ENCODE measurements around the gene SNTG2. TPM values are rescaled to one million over a fixed set of nuclear protein-coding genes. Genes with fewer than 3 reads are reported as not detected.

SNTG2 gene
- total RNA-seq, 4 donors from 2014 or later, result 1.9 to 14.0 (median 6.7) TPM

DNA sequence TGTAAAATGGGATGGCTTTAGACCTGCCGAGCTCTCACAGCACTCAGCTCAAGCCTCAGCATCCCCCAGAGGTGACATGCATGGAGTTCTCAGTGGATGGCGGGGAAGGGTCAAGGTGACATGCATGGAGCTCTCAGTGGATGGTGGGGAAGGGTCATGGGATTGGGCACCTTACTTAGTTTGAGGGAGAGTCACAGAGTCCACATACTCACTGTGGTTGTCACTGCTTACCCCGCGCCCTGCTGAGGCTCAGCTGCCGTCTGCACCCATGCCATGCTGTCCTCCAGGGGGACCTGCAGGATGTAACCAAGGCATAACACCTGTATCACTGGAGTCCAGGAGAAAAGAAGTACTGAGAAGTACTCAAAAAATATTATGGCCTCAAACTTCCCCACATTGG is 350.4 kb downstream of the SNTG2 start:
- no peak for DNase-seq (ENCODE audit: low spot score)

DNA sequence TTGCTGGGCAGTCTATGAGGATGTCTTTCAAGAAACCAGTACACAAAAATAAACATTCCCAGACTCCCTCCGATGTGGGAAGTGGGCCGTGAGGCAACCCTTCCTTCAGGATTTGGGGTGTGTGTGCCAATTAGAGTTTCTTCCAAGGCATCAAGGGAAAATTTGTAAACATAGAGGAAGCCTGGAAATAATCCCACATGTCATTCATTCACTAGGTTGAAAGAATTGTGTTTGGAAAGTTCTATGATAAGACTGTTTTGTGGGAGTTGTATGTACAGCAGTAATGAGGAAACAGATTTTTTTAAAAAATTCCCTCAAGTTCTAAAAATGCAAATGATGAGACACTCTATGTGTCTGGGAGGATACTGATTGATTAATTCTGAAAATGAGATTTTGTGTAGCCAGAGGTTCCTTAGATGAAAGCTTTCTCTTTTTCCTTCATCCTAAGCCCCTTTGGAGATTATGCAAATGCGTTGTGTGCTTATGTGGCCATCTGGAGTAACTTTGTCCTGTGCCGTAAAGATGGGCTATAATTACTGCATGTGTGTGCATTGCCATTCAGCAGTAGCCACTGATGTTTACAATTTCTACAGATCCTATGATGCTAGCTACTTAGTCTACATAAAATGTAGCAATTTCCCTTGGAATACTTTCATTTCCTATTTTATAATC is 354.8 kb downstream of the SNTG2 start:
- no peak for ATAC-seq (ENCODE audit: low FRiP score)
- TF ChIP-seq, protein P1, sequence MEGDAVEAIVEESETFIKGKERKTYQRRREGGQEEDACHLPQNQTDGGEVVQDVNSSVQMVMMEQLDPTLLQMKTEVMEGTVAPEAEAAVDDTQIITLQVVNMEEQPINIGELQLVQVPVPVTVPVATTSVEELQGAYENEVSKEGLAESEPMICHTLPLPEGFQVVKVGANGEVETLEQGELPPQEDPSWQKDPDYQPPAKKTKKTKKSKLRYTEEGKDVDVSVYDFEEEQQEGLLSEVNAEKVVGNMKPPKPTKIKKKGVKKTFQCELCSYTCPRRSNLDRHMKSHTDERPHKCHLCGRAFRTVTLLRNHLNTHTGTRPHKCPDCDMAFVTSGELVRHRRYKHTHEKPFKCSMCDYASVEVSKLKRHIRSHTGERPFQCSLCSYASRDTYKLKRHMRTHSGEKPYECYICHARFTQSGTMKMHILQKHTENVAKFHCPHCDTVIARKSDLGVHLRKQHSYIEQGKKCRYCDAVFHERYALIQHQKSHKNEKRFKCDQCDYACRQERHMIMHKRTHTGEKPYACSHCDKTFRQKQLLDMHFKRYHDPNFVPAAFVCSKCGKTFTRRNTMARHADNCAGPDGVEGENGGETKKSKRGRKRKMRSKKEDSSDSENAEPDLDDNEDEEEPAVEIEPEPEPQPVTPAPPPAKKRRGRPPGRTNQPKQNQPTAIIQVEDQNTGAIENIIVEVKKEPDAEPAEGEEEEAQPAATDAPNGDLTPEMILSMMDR (IDR thresholded peaks at IDR 0.05), result no peak
- DNase-seq (ENCODE audit: low spot score), result no peak

More for the DNA sequence above, 350.4 kb downstream of the SNTG2 start:
- no peak for ATAC-seq (ENCODE audit: low FRiP score)
- TF ChIP-seq, protein P1 (IDR thresholded peaks at IDR 0.05), result no peak

DNA sequence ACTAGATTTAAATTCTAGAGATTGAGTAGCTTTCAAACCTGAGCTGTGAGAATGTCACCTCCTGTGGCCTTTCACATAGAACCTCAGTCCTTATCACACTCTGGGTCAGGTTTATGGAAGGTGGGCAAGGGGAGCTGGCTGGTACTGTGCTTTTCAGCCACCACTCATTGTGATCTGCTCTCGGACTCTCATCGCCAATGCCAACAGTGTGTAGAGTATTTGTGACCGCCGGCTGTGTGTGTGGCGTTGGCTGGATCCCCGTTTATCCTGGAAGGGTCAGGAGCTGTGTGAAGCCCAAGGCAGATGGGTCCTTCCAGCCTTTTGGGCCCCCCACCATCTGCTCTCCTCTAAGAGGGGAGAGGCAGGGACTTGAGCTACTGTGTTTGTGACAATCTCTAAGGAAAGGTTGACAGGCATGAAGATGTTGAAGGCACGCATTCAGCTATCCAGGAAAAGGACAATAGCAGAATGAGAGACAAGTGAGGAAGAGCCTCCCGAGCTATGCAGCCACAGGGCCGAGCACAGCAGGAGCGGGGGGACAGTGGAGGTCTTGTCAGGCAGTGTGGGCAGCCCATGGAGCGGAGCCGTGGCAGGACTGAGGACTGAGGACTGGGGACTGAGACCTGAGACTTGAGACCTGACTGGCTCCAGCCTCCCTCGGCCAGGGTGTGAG is 355.5 kb downstream of the SNTG2 start:
- no peak for DNase-seq (ENCODE audit: low spot score)
- no peak for ATAC-seq (ENCODE audit: low FRiP score)
- TF ChIP-seq, protein P1 (IDR thresholded peaks at IDR 0.05), result no peak

DNA sequence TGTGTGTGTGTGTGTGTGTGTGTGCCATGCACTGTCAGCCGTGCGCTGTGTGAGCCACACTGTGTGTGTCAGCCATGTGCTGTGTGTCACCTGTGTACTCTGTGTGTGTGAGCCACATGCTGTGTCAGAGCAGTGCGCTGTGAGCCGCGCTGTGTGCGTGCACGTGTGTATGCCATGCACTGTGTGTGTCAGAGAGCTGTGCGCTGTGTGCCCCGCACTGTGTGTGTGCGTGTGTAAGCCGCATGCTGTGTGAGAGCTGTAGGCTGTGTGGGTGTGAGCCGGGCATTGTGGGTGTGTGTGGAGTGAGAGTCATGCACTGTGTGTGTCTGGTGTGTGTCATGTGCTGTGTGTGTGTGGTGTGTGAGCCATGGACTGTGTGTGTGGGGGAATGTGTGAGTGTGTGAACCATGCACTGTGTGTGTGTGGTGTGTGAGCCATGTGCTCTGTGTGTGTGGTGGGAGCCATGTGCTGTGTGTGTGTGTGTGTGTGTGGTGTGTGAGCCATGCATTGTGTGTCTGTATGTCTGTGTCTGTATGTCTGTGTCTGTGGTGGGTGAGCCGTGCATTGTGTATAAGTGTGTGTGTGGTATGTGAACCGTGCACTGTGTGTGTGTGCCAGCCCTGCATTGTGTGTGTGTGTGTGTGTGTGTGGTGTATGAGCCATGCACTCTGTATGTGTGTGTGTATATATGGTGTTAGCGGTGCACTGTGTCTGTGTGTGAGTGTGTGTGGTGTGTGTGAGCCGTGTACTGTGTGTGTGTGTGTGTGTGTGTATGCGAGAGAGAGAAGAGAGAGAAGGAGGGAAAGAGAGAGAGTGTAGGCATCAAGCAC is 356.3 kb downstream of the SNTG2 start:
- no peak for DNase-seq (ENCODE audit: low spot score)
- ATAC-seq (ENCODE audit: low FRiP score), result no peak
- TF ChIP-seq, protein P1 (IDR thresholded peaks at IDR 0.05), result no peak

DNA sequence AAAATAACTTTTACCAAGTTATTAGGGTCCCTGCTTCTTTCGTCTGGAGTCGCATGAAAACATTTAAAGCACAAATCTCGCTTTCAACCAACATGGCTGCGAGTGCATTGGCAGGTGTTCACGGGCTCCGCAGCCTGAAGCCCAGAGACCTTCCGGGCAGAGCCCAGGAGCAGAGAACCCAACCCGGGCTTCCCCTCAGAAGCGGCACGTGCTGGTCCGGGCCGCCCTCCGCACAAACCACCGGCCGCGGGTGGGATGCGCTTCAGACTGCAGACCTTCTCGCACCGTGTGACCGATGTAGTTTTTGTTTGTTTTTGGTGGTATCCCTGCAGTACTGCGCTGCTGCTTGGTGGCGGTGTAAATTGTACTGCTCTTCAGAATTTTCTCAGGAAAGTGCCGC is 357.0 kb downstream of the SNTG2 start:
- TF ChIP-seq, protein P1 (IDR thresholded peaks at IDR 0.05), result no peak
- no peak for ATAC-seq (ENCODE audit: low FRiP score)
- DNase-seq (ENCODE audit: low spot score), result no peak

DNA sequence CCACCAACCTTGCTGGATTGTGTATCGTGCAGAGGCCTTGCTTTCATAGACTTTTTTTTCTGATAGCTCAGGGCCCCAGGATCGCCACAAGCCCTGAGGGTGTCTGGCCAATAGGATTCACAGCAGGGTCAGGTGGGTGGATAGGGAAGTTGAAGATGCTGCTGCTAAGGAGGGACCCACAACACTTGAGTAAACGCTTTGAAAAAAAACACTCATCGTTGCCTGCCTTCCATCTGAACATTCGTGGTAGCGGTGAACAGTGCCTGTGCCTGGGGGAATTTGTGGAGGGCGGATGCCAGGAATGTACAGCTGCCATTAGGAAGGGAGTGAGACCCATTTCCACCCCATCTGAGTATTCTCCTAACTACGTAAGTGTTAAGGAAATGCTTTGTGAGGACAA is 358.0 kb downstream of the SNTG2 start:
- no peak for ATAC-seq (ENCODE audit: low FRiP score)
- TF ChIP-seq, protein P1 (IDR thresholded peaks at IDR 0.05), result no peak
- no peak for DNase-seq (ENCODE audit: low spot score)

Measured in omental fat pad (tissue), 4 donors.